ENCODE data around the gene GLIPR1L2.

- TF ChIP-seq POLR2A (IDR thresholded peaks at IDR 0.05) (no peak), CTCF (IDR thresholded peaks at IDR 0.05) (no peak), POLR2AphosphoS5 (IDR thresholded peaks at IDR 0.05) (no peak), EP300 (IDR thresholded peaks at IDR 0.05) (no peak)
Measured at GRCh38 chr12:75414671-75415070, 23.8 kb downstream of the GLIPR1L2 start.
